GM23338 (cell line): ENCODE results near the gene PLAC8. TPM values are rescaled to one million over a fixed set of nuclear protein-coding genes. Genes with fewer than 3 reads are reported as not detected.

Experiments used
- ATAC-seq: fragments of 200-7000 bp; cut with Tn5 transposase; 3 replicates; pipeline ENCODE4 v1.9.1; 2020
- DNase-seq: peaks from one replicate; pipeline ENCODE4 v3.0.0-alpha.2; 2015; ENCODE audit warnings: low spot score
- H2AFZ ChIP-seq: fragments of 200-600 bp; sonication (generic); 2 replicates; pipeline ENCODE4 v1.8.0; 2016; ENCODE audit warnings: antibody characterized with exemption, mild to moderate bottlenecking, moderate library complexity
- H3F3A ChIP-seq: fragments of 200-600 bp; sonication (generic); replicated peaks from 2 replicates; pipeline ENCODE4 v1.8.0; 2017; ENCODE audit warnings: antibody characterized with exemption, mixed run types, low read depth
- H3K27ac ChIP-seq: fragments of 200-600 bp; sonication (generic); 2 replicates; pipeline ENCODE4 v1.6.1; 2016; ENCODE audit warnings: low read depth
- H3K27me3 ChIP-seq: fragments of 200-600 bp; sonication (generic); 2 replicates; pipeline ENCODE4 v1.8.0; 2016; ENCODE audit warnings: mild to moderate bottlenecking, mixed run types, moderate library complexity; ENCODE audit not compliant: insufficient read depth
- H3K36me3 ChIP-seq: fragments of 200-600 bp; sonication (generic); 2 replicates; pipeline ENCODE4 v1.8.0; 2016; ENCODE audit warnings: mild to moderate bottlenecking; ENCODE audit not compliant: insufficient read depth
- H3K4me1 ChIP-seq: fragments of 200-600 bp; sonication (generic); 2 replicates; pipeline ENCODE4 v1.8.0; 2016; ENCODE audit warnings: mild to moderate bottlenecking, moderate library complexity; ENCODE audit not compliant: insufficient read depth
- H3K4me2 ChIP-seq: fragments of 200-600 bp; sonication (generic); 2 replicates; pipeline ENCODE4 v1.7.1; 2017; ENCODE audit warnings: mixed run types
- H3K4me3 ChIP-seq: fragments of 200-600 bp; sonication (generic); 2 replicates; pipeline ENCODE4 v1.6.1; 2016; ENCODE audit warnings: mixed run types
- H3K79me2 ChIP-seq: fragments of 200-600 bp; sonication (generic); replicated peaks from 2 replicates; pipeline ENCODE4 v1.8.0; 2017; ENCODE audit warnings: mild to moderate bottlenecking; ENCODE audit not compliant: insufficient read depth
- H3K9me2 ChIP-seq: fragments of 200-600 bp; sonication (generic); 2 replicates; pipeline ENCODE4 v1.8.0; 2017; ENCODE audit not compliant: insufficient read depth
- H4K20me1 ChIP-seq: fragments of 200-600 bp; sonication (generic); replicated peaks from 2 replicates; pipeline ENCODE4 v1.8.0; 2017; ENCODE audit warnings: mild to moderate bottlenecking; ENCODE audit not compliant: insufficient read depth
- H3K27ac Mint-ChIP-seq: 2 replicates; pipeline ENCODE4 v1.8.0; 2020; ENCODE audit warnings: inconsistent platforms, mild to moderate bottlenecking, moderate library complexity, mixed read lengths
- H3K27me3 Mint-ChIP-seq: 3 replicates; pipeline ENCODE4 v1.8.0; 2022; ENCODE audit warnings: low read depth, mild to moderate bottlenecking, moderate library complexity, mixed read lengths, inconsistent platforms; ENCODE audit not compliant: insufficient read depth, poor library complexity
- H3K36me3 Mint-ChIP-seq: 3 replicates; pipeline ENCODE4 v1.8.0; 2021; ENCODE audit warnings: low read depth, mild to moderate bottlenecking, inconsistent platforms, moderate library complexity, mixed read lengths
- H3K4me1 Mint-ChIP-seq: 3 replicates; pipeline ENCODE4 v1.8.0; 2020; ENCODE audit warnings: mild to moderate bottlenecking, inconsistent platforms, mixed read lengths
- H3K4me3 Mint-ChIP-seq: 3 replicates; pipeline ENCODE4 v1.8.0; 2021; ENCODE audit warnings: moderate library complexity, mild to moderate bottlenecking, inconsistent platforms, mixed read lengths
- H3K9me3 Mint-ChIP-seq: 3 replicates; pipeline ENCODE4 v1.8.0; 2020; ENCODE audit warnings: moderate library complexity, mild to moderate bottlenecking, inconsistent platforms, mixed read lengths
- CREB1 ChIP-seq: fragments of 250-450 bp; sonication (Bioruptor Pico); IDR thresholded peaks from 2 replicates; pipeline ENCODE4 v1.5.0; 2020; ENCODE audit warnings: low read depth, mild to moderate bottlenecking, moderate library complexity
- CTCF ChIP-seq, 2 experiments: fragments of 200-600 bp in 1 of 2; sonication (generic) in 1 of 2; conservative IDR thresholded peaks; 2 replicates each; pipeline versions ENCODE4 v1.5.1 to v1.6.1; 2016 to 2017; ENCODE audit warnings: antibody characterized with exemption in 2 of 2, low read depth in 2 of 2, mild to moderate bottlenecking in 2 of 2, moderate library complexity in 1 of 2
- EZH2 ChIP-seq: fragments of 200-600 bp; sonication (generic); IDR thresholded peaks from one replicate; pipeline ENCODE4 v1.8.0; 2017; ENCODE audit warnings: antibody characterized with exemption, mild to moderate bottlenecking, low read depth; ENCODE audit not compliant: unreplicated experiment
- EZH2phosphoT487 ChIP-seq: fragments of 200-600 bp; sonication (generic); IDR thresholded peaks from one replicate; pipeline ENCODE4 v1.8.1; 2018; ENCODE audit warnings: antibody characterized with exemption; ENCODE audit not compliant: unreplicated experiment
- JUNB ChIP-seq: IDR thresholded peaks from one replicate; pipeline ENCODE4 v1.6.1; 2016; ENCODE audit warnings: antibody characterized with exemption; ENCODE audit not compliant: unreplicated experiment
- NANOG ChIP-seq: IDR thresholded peaks from 2 replicates; pipeline ENCODE4 v1.6.1; 2016; ENCODE audit warnings: antibody characterized with exemption, borderline replicate concordance
- POLR2AphosphoS5 ChIP-seq: IDR thresholded peaks from 2 replicates; pipeline ENCODE4 v1.6.1; 2016; ENCODE audit warnings: antibody characterized with exemption, low read depth
- REST ChIP-seq: IDR thresholded peaks from one replicate; pipeline ENCODE4 v1.6.1; 2018; ENCODE audit warnings: antibody characterized with exemption; ENCODE audit not compliant: unreplicated experiment
- STAT1 ChIP-seq: IDR thresholded peaks from one replicate; pipeline ENCODE4 v1.6.1; 2016; ENCODE audit warnings: antibody characterized with exemption; ENCODE audit not compliant: unreplicated experiment
- ZNF114 ChIP-seq: fragments of 250-450 bp; sonication (Bioruptor Pico); IDR thresholded peaks from 2 replicates; pipeline ENCODE4 v1.5.0; 2020; ENCODE audit warnings: mild to moderate bottlenecking, moderate library complexity
- ZNF331 ChIP-seq: fragments of 250-450 bp; sonication (Bioruptor Pico); IDR thresholded peaks from 2 replicates; pipeline ENCODE4 v1.5.0; 2020; ENCODE audit warnings: low read depth, mild to moderate bottlenecking, moderate library complexity
- ZNF462 ChIP-seq: fragments of 250-450 bp; sonication (Bioruptor Pico); IDR thresholded peaks from 2 replicates; pipeline ENCODE4 v1.5.0; 2020; ENCODE audit warnings: mild to moderate bottlenecking, moderate library complexity
- polyA plus RNA-seq: library from polyadenylated mRNA; unstranded; fragments of >200 nt; fragmentation: Nextera tagmentation; extraction: Ambion mirVana; gene quantifications from 2 replicates; pipeline ENCODE4 v1.2.1, GENCODE V29; 2016
- total RNA-seq: library from RNA; depleted of rRNA; stranded (reverse); fragments of >200 nt; shearing (Covaris generic); gene quantifications from 2 replicates; pipeline ENCODE4 v1.2.3, GENCODE V29; 2014
- TF ChIP-seq, protein P1 (sequence below): IDR thresholded peaks from 2 replicates; pipeline ENCODE4 v1.6.1; 2016; ENCODE audit warnings: antibody characterized with exemption

PLAC8 gene
- total and polyA plus RNA-seq, 2 experiments from 2014 or later: 0.83 to 1.6 TPM

DNA sequence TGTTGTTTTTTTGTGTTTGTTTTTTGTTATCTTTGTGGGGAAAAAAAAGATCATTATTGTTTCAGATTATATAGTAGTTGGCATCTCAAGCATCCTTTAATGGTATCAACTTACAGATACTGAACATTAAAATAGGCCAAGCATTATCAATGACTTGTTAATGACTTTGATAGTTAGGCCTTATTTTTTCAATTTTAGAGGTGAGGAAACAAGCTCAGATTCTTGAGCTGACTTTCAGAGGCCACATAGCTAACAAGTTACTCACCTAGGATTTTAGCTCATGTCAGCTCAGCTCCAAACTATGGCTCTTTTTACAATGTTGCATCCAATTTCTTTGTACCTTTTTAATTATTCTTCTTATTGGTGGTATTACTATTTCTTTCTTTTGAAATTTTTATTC, 471 bp upstream of the PLAC8 start:
- H3K36me3 Mint-ChIP-seq: no peaks in the 10 kb centered on the region
- peaks cover 21% of the 10 kb centered on the region for H3K4me1 Mint-ChIP-seq
- Histone ChIP-seq H2AFZ (no peak overlapping the region), H3K27me3 (no peaks in the 10 kb centered on the region), H4K20me1 (no peaks in the 10 kb centered on the region), H3K36me3 (no peaks in the 10 kb centered on the region), H3K79me2 (no peaks in the 10 kb centered on the region), H3K9me2 (no peaks in the 10 kb centered on the region), H3K4me3 (no peak overlapping the region), H3F3A (no peaks in the 10 kb centered on the region), H3K27ac (no peak overlapping the region), H3K4me2 (peak overlapping the region; percentile 23), H3K4me1 (peaks cover 20% of the 10 kb centered on the region)
- H3K27ac Mint-ChIP-seq: no peak overlapping the region
- ATAC-seq (no peak), DNase-seq (peak; percentile 6)
- H3K27me3 Mint-ChIP-seq: peaks cover 4% of the 10 kb centered on the region
- TF ChIP-seq ZNF331 (CRISPR knock-in tag) (no peak), NANOG (no peak), ZNF114 (CRISPR knock-in tag) (no peak), REST (no peak), EZH2phosphoT487 (no peak), CREB1 (CRISPR knock-in tag) (no peak), STAT1 (no peak), JUNB (no peak), CTCF (conservative IDR thresholded peaks at IDR 0.05; ENCODE audit: low read depth in 2 of 2) (no peak), ZNF462 (CRISPR knock-in tag) (no peak), EZH2 (no peak), POLR2AphosphoS5 (no peak)
- TF ChIP-seq, protein P1, sequence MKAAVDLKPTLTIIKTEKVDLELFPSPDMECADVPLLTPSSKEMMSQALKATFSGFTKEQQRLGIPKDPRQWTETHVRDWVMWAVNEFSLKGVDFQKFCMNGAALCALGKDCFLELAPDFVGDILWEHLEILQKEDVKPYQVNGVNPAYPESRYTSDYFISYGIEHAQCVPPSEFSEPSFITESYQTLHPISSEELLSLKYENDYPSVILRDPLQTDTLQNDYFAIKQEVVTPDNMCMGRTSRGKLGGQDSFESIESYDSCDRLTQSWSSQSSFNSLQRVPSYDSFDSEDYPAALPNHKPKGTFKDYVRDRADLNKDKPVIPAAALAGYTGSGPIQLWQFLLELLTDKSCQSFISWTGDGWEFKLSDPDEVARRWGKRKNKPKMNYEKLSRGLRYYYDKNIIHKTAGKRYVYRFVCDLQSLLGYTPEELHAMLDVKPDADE: no peak
- H3K9me3 Mint-ChIP-seq: no peaks in the 10 kb centered on the region
- H3K4me3 Mint-ChIP-seq: no peak overlapping the region
